HepG2 (cell line): ENCODE measurements around the gene SFTA2. TPM values are rescaled to one million over a fixed set of nuclear protein-coding genes. Genes with fewer than 3 reads are reported as not detected.

Source experiments
- ATAC-seq: fragments of 200-7000 bp; cut with Tn5 transposase; 3 replicates; pipeline ENCODE4 v1.9.1; 2020; ENCODE audit warnings: mild to moderate bottlenecking, moderate library complexity
- Bru-seq: library from RNA; stranded (reverse); fragments of 400-500 nt; gene quantifications from one replicate; lab custom pipeline; 2021; lab: Mats Ljungman, UMichigan
- BruChase-seq, 2 experiments: library from RNA; stranded (reverse); fragments of 400-500 nt; gene quantifications; one replicate each; lab custom pipeline; 2021; lab: Mats Ljungman, UMichigan
- BruUV-seq: library from RNA; stranded (reverse); fragments of 400-500 nt; replicated peaks from 2 replicates; lab custom pipeline; 2021; lab: Mats Ljungman, UMichigan
- CTCF ChIA-PET: fragments of 300-600 bp; formaldehyde crosslinking; extraction: SDS; loops from one replicate; lab custom pipeline; 2021; ENCODE audit warnings: low total read pairs, inconsistent platforms, low intra/inter-chr PET ratio; lab: Yijun Ruan, JAX
- POLR2A ChIA-PET: fragments of 350-600 bp; sonication (Branson Sonifier 250); formaldehyde crosslinking; loops from one replicate; lab custom pipeline; 2020; ENCODE audit warnings: antibody characterized with exemption, inconsistent platforms; lab: Yijun Ruan, JAX
- DNase-seq: peaks from one replicate; pipeline ENCODE4 v3.0.0-alpha.2; 2015; ENCODE audit warnings: low spot score
- FAIRE-seq: peaks from 3 replicates; lab custom pipeline; 2011; peaks lifted over from hg19 to GRCh38; lab: Jason Lieb, UNC
- H2AFZ ChIP-seq: one replicate; pipeline ENCODE4 v1.6.1; 2011; ENCODE audit warnings: low read length, inconsistent platforms
- H3K27ac ChIP-seq: fragments of 300-600 bp; 3 replicates; pipeline ENCODE4 v1.8.0; 2011; ENCODE audit warnings: mixed run types, mild to moderate bottlenecking, mixed read lengths, low read length, inconsistent platforms; ENCODE audit not compliant: insufficient read depth; ENCODE audit errors: extremely low read length
- H3K27me3 ChIP-seq, 2 experiments: fragments of 200-600 bp in 1 of 2; 2 replicates in 1 of 2; 3 replicates in 1 of 2; pipeline versions ENCODE4 v1.6.0 to v1.8.0; 2011; ENCODE audit warnings: low read length in 2 of 2, mild to moderate bottlenecking in 2 of 2, moderate library complexity in 2 of 2, inconsistent platforms in 1 of 2; ENCODE audit not compliant: insufficient read depth in 2 of 2, control insufficient read depth in 1 of 2
- H3K36me3 ChIP-seq, 2 experiments: fragments of 200-600 bp in 1 of 2; replicated peaks in 1 of 2; 2 replicates in 1 of 2; 3 replicates in 1 of 2; pipeline versions ENCODE4 v1.5.1 to v1.8.0; 2011; ENCODE audit warnings: low read length in 2 of 2, inconsistent platforms in 1 of 2; ENCODE audit not compliant: insufficient read depth in 2 of 2, control insufficient read depth in 1 of 2
- H3K4me1 ChIP-seq: 2 replicates; pipeline ENCODE4 v1.5.1; 2012; ENCODE audit warnings: low read length, inconsistent platforms; ENCODE audit not compliant: insufficient read depth
- H3K4me2 ChIP-seq: 2 replicates; pipeline ENCODE4 v1.6.0; 2011; ENCODE audit warnings: low read depth, low read length, inconsistent platforms
- H3K4me3 ChIP-seq, 3 experiments: fragments of 200-600 bp in 1 of 3; sonication (generic), shearing (Covaris generic) in 1 of 3; replicated peaks in 1 of 3; 2 replicates each; pipeline ENCODE4 v1.5.1; 2011 to 2016; ENCODE audit warnings: low read length in 3 of 3, inconsistent platforms in 2 of 3, low read depth in 2 of 3, mild to moderate bottlenecking in 2 of 3, control low read depth in 1 of 3, mixed read lengths in 1 of 3; ENCODE audit not compliant: insufficient read depth in 1 of 3
- H3K79me2 ChIP-seq: one replicate; pipeline ENCODE4 v1.6.1; 2011; ENCODE audit warnings: low read length, inconsistent platforms; ENCODE audit not compliant: insufficient read depth
- H3K9ac ChIP-seq: 2 replicates; pipeline ENCODE4 v1.6.0; 2011; ENCODE audit warnings: mild to moderate bottlenecking, low read depth, low read length, inconsistent platforms; ENCODE audit not compliant: insufficient read depth
- H3K9me3 ChIP-seq: 2 replicates; pipeline ENCODE4 v1.5.1; 2012; ENCODE audit warnings: mild to moderate bottlenecking, low read length
- H4K20me1 ChIP-seq: 2 replicates; pipeline ENCODE4 v1.6.0; 2011; ENCODE audit warnings: inconsistent platforms, mild to moderate bottlenecking, low read length, moderate library complexity; ENCODE audit not compliant: insufficient read depth
- KAT8 ChIP-seq: IDR thresholded peaks from 2 replicates; pipeline ENCODE4 v1.6.1; 2016; ENCODE audit warnings: missing genetic modification reagents, missing compliant biosample characterization
- MEIS1 ChIP-seq: sonication (generic); formaldehyde crosslinking; IDR thresholded peaks from 2 replicates; pipeline ENCODE4 v1.9.0; 2021; ENCODE audit warnings: mild to moderate bottlenecking, missing genetic modification reagents, moderate library complexity, borderline replicate concordance
- NFIC ChIP-seq: IDR thresholded peaks from 2 replicates; pipeline ENCODE4 v1.6.1; 2012; ENCODE audit warnings: mild to moderate bottlenecking, low read length, inconsistent platforms
- POLR2G ChIP-seq: fragments of 200-400 bp; formaldehyde crosslinking; IDR thresholded peaks from 2 replicates; pipeline ENCODE4 v1.6.1; 2018; ENCODE audit warnings: mild to moderate bottlenecking, low read depth, low read length, moderate library complexity
- REL ChIP-seq: sonication (generic); formaldehyde crosslinking; conservative IDR thresholded peaks from 2 replicates; pipeline ENCODE4 v1.8.0; 2022; ENCODE audit warnings: mild to moderate bottlenecking, missing genetic modification reagents, moderate library complexity
- SP5 ChIP-seq: IDR thresholded peaks from 2 replicates; pipeline ENCODE4 v1.6.1; 2016; ENCODE audit warnings: low read depth, borderline replicate concordance
- ZMYM3 ChIP-seq: sonication (generic); formaldehyde crosslinking; IDR thresholded peaks from 2 replicates; pipeline ENCODE4 v1.5.1; 2020; ENCODE audit warnings: mild to moderate bottlenecking, missing genetic modification reagents
- ZNF670 ChIP-seq: sonication (generic); formaldehyde crosslinking; IDR thresholded peaks from 2 replicates; pipeline ENCODE4 v1.8.0; 2022; ENCODE audit warnings: mild to moderate bottlenecking, missing genetic modification reagents, borderline replicate concordance
- ZNF777 ChIP-seq: sonication (generic); formaldehyde crosslinking; IDR thresholded peaks from 2 replicates; pipeline ENCODE4 v1.4.0; 2020; ENCODE audit warnings: missing genetic modification reagents
- WGBS: methylation state at CpG from one replicate; pipeline ENCODE4 v1.1.6; 2017; ENCODE audit warnings: low lambda C conversion rate; 5-methylcytosine and 5-hydroxymethylcytosine counted together
- in situ Hi-C: cut with HindIII; loops from 2 replicates; pipeline ENCODE4 v1.10.0; 2017; ENCODE audit warnings: low pct_unique_long_range_greater_than_20kb; ENCODE audit not compliant: extremely low pct_ligation_motif_present
- intact Hi-C: fragments of 100-400 bp; cut with micrococcal nuclease; formaldehyde crosslinking; loops from one replicate; pipeline ENCODE4 v1.10.0; 2022; ENCODE audit not compliant: unreplicated experiment
- long read RNA-seq, 2 experiments: library from RNA in 1 of 2; library from polyadenylated mRNA in 1 of 2; stranded (forward) in 1 of 2; unstranded in 1 of 2; transcript quantifications; one replicate each; pipeline ENCODE4 v2.0.0, GENCODE V29; 2019 to 2022
- polyA minus RNA-seq, 3 experiments: library from RNA; depleted of rRNA, polyadenylated mRNA; stranded (reverse); fragments of >200 nt; gene quantifications; 2 replicates each; pipeline ENCODE4 v1.2.3, GENCODE V29; 2011; ENCODE audit warnings: low replicate concordance in 1 of 3
- polyA plus RNA-seq, 8 experiments: library from polyadenylated mRNA; depleted of rRNA in 3 of 8; stranded (reverse) in 7 of 8; unstranded in 1 of 8; fragments of >200 nt; fragmentation: Illumina TruSeq in 4 of 8; extraction: Trizol in 4 of 8; gene quantifications; 2 replicates each; pipeline versions ENCODE4 v1.2.1 to v1.2.3, GENCODE V29; 2011 to 2016; ENCODE audit warnings: low read depth in 4 of 8, missing spikeins in 1 of 8, mixed read lengths in 1 of 8; ENCODE audit not compliant: insufficient read depth in 1 of 8
- total RNA-seq, 5 experiments: library from RNA; depleted of rRNA; stranded (reverse); fragments of >200 nt; fragmentation: Illumina TruSeq; extraction: Trizol; gene quantifications; 2 replicates each; pipeline ENCODE4 v1.2.3, GENCODE V29; 2016; ENCODE audit warnings: low read depth in 1 of 5

The SFTA2 gene
- total RNA-seq (2016; rRNA removed; fragmentation: Illumina TruSeq; extraction: Trizol) (not detected in 2 replicates), polyA plus RNA-seq (2011; rRNA removed) (not detected in 2 replicates), polyA minus RNA-seq (2011; rRNA and poly(A)+ RNA removed; ENCODE audit: low replicate concordance) (not detected in 2 replicates), Bru-seq, nascent RNA (not detected), BruChase-seq, experiment 1, labeled RNA remaining after a 6-hour chase (not detected), BruChase-seq, experiment 2, labeled RNA remaining after a 2-hour chase (not detected)
- not detected in 2 replicates for total RNA-seq (2016; cell fraction: cytosol; rRNA removed; fragmentation: Illumina TruSeq; extraction: Trizol; ENCODE audit: low read depth)
- total RNA-seq (2016; cell fraction: insoluble cytoplasmic fraction; rRNA removed; fragmentation: Illumina TruSeq; extraction: Trizol) = not detected in 2 replicates
- not detected in 2 replicates for total RNA-seq (2016; cell fraction: membrane; rRNA removed; fragmentation: Illumina TruSeq; extraction: Trizol)
- total RNA-seq (2016; cell fraction: nucleus; rRNA removed; fragmentation: Illumina TruSeq; extraction: Trizol) = not detected in 2 replicates
- polyA plus RNA-seq (2011; cell fraction: cytosol; rRNA removed) = not detected in 2 replicates
- not detected in 2 replicates for polyA plus RNA-seq (2011; cell fraction: nucleus; rRNA removed)
- polyA plus RNA-seq (2012) = not detected in 2 replicates
- not detected in 2 replicates for polyA plus RNA-seq (2016; cell fraction: cytosol; fragmentation: Illumina TruSeq; extraction: Trizol; ENCODE audit: low read depth)
- polyA plus RNA-seq (2016; cell fraction: insoluble cytoplasmic fraction; fragmentation: Illumina TruSeq; extraction: Trizol; ENCODE audit: low read depth) = not detected in 2 replicates
- not detected in 2 replicates for polyA plus RNA-seq (2016; cell fraction: membrane; fragmentation: Illumina TruSeq; extraction: Trizol; ENCODE audit: low read depth)
- not detected in 2 replicates for polyA plus RNA-seq (2016; cell fraction: nucleus; fragmentation: Illumina TruSeq; extraction: Trizol; ENCODE audit: insufficient read depth, low read depth)
- not detected in 2 replicates for polyA minus RNA-seq (2011; cell fraction: cytosol; rRNA and poly(A)+ RNA removed)
- polyA minus RNA-seq (2011; cell fraction: nucleus; rRNA and poly(A)+ RNA removed) = not detected in 2 replicates
- long read RNA-seq, experiment 1 = 0 reads
- long read RNA-seq, experiment 2 = 0 reads

DNA sequence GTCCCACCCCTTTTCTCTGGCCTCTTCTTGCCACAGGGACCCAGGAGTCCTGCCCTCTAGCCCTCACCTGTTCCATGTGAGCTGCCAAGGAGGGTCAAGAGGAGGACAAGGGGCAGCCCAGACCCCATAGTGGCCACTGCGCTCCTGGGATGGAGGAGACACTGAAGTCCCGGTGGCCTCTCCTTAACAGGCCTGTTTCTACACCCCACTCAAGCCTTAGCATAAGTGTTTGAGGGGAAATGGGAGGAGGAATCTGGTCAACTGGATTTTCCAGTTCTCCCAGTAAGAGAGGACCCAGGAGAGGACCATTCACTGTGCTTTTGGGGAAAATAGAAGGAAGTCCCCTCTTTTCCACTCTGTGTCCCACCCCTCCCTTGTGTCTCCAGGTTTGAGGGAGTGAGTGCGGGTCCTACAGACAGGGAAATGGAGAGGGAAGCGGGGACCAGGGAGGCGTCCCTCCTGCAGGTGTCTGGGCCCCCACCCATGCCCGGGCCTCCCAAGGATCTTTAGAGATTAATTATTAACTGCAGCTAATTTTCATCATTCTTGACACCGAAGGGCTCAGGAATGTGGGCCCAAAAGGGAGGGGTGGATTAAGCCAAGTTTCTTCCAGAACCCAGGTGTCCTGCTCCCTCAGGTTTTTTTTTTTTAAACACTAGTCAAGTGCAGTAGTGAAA, at the start of gene SFTA2:
Gene SFTA2 (minus strand): TSS at position 202 of the 677 bp plus-strand sequence. CDS start 74 bp downstream, at position 128.
- intact Hi-C loops = no loop called here
- CTCF ChIA-PET = no interaction called here

GRCh38 chr6:30979690-30980089, 47.7 kb upstream of the SFTA2 start:
- no peak for TF ChIP-seq KAT8 (CRISPR knock-in tag)
- TF ChIP-seq REL = no peak
- TF ChIP-seq SP5 (CRISPR knock-in tag) = no peak
- no peak for TF ChIP-seq NFIC
- DNase-seq = no peak
- Histone ChIP-seq H3K9ac (no peak overlapping the region), H3K4me2 (no peak overlapping the region), H3K9me3 (no peaks in the 10 kb centered on the region), H3K79me2 (no peaks in the 10 kb centered on the region), H4K20me1 (no peaks in the 10 kb centered on the region), H3K4me1 (peaks cover 7% of the 10 kb centered on the region; the same call in 1 of the 2 replicates), H3K36me3 (no peaks in the 10 kb centered on the region), H3K27ac (no peak overlapping the region), H3K27me3 (0 out of 5 replicates have a peak, but pooled peaks cover 0 to 9% of the 10 kb centered on the region in 2 experiments), H2AFZ (no peak overlapping the region), H3K4me3 (no peak overlapping the region)
- CTCF ChIA-PET = no interaction called here
- WGBS = 1% methylated on average over 4 of the region's 4 CpGs
- POLR2A ChIA-PET = no interaction called here
- BruUV-seq = no TSS peak
- ATAC-seq = no peak
- in situ Hi-C loops (no loop called here), intact Hi-C loops (no loop called here)
- FAIRE-seq = no peak

More for the DNA sequence above, at the start of gene SFTA2:
- Histone ChIP-seq H4K20me1 (no peaks in the 10 kb centered on the region), H3K9me3 (no peaks in the 10 kb centered on the region), H2AFZ (no peak within 1 kb of the TSS), H3K27ac (no peak within 1 kb of the TSS), H3K27me3 (peaks cover 2 to 32% of the 10 kb centered on the region in 2 experiments; a peak in 2 of 5 replicates), H3K36me3 (no peaks in the 10 kb centered on the region), H3K9ac (no peak within 1 kb of the TSS), H3K4me1 (no peaks in the 10 kb centered on the region), H3K79me2 (no peaks in the 10 kb centered on the region), H3K4me3 (no peak within 1 kb of the TSS), H3K4me2 (no peak within 1 kb of the TSS)
- FAIRE-seq = no peak
- POLR2A ChIA-PET = no interaction called here
- 36% methylated on average over 7 of the region's 7 CpGs for WGBS
- no TSS peak for BruUV-seq
- no peak for DNase-seq
- in situ Hi-C loops = no loop called here
- no peak for TF ChIP-seq ZMYM3 (CRISPR knock-in tag)
- no peak for TF ChIP-seq ZNF777 (CRISPR knock-in tag)
- no peak for TF ChIP-seq ZNF670 (CRISPR knock-in tag)
- no peak for TF ChIP-seq MEIS1 (CRISPR knock-in tag)
- no peak for TF ChIP-seq POLR2G
- no peak for ATAC-seq
